NCI-H748 (cell line): ENCODE data around the gene CHAC2.
"Not testable (repeated sequence)": the region's sequence is repeated elsewhere in the genome, so short reads cannot be mapped to it uniquely, and the experiment has no call there.

Experiments
- DNase-seq: peaks from one replicate; lab custom pipeline; 2025; ENCODE audit not compliant: unreplicated experiment; lab: John Stamatoyannopoulos, UW

CHAC2 gene

DNA sequence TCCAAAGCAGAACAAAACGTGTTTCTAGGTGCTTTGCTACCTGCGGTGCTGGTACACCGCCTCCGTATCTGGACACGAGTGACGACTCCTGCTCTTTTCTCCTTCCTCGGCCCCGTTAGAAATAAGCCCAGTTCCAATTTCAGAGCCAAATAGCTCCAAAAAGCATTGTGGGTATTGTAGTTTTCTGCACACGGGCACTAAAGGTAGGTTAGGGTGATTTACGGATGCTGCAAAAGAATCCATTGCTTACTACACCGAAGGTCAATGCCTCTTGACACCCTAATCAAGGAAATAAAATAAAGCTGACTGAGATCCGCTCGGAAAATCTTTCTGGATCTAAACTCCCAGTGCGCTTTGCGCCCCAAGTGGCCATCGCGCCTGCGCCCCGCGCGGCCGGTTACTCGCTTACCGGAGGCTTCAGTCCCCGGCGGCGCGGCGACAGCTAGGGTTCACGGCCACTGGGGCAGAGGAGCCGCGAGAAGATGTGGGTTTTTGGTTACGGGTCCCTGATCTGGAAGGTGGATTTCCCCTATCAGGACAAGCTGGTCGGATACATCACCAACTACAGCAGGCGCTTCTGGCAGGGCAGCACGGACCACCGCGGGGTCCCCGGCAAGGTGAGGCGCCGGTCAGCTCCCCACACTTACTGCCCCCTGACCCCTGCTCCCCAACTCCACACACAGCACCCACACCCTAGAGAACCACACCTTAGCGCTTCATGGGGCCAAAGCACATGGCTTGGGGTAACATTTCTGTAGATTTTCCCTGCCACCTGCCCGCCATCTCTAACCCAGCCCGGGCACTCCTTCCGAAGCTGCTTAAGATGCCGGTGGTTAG, at the start of gene CHAC2:
Gene CHAC2 (plus strand): TSS at position 400 of the 837 bp plus-strand sequence. CDS start 83 bp downstream, at position 483.
- peak; percentile 80 for DNase-seq

DNA sequence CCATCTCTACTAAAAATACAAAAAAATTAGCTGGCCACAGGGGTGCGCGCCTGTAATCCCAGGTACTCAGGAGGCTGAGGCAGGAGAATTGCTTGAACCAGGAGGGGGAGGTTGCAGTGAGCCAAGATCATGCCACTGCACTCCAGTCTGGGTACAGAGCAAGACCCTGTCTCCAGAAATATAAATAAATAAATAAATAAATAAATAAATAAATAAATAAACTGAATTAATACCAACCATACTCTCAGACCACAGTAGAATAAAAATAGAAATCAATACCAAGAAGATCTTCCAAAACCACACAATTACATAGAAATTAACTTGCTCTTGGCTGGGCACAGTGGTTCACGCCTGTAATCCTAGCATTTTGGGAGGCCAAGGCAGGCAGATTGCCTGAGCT, 46.7 kb upstream of the CHAC2 start:
- not testable (repeated sequence) for DNase-seq

DNA sequence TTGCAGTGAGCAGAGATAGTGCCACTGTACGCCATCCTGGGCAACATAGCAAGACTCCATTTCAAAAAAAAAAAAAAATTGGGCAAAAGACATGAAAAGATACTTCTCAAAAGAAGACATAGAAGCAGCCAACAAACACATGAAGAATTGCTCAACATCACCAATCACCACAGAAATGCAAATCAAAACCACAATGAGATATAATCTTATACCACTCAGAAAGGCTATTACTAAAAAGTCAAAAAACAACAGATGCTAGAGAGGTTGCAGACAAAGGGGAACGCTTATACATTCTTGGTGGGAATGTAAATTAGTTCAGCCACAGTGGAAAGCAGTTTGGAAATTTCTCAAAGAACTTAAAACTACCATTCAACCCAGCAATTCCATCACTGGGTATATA, 43.1 kb upstream of the CHAC2 start:
- no peak for DNase-seq

DNA sequence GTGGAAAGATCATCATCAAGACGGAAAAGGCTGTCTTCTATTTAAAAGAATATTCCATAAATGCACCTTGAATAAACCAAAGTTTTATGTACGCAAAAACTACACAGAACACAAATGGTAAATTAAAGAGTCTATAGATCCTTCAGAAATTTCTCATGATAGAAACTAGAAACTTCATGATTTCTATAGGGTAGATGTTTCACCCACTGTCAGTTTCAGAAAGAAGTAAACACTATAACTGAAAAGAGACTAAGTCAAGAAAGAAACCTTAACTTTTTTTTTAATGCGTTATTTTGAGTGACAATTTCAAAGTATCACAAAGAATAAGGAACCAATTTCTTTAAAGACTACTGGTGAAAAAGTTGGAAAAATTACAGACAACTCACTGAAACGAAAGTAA, 41.9 kb upstream of the CHAC2 start:
- DNase-seq = no peak

DNA sequence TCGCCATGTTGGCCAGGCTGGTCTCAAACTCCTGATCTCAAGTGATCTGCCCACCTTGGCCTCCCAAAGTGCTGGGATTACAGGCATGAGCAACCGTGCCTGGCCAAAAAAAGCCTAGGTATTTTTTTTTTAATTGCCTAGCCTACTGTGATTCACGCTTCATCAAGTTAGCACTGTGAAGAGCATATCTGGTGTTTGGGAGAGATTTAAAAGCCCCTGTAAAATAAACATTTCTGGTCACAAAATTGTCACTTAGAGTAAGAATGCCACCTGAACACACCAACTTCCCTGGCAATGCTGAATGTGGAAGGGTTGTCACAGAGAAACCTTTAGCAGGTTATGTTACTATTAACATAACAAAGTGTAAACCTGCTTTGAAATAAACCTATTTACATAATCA, 39.7 kb upstream of the CHAC2 start:
- DNase-seq = no peak

DNA sequence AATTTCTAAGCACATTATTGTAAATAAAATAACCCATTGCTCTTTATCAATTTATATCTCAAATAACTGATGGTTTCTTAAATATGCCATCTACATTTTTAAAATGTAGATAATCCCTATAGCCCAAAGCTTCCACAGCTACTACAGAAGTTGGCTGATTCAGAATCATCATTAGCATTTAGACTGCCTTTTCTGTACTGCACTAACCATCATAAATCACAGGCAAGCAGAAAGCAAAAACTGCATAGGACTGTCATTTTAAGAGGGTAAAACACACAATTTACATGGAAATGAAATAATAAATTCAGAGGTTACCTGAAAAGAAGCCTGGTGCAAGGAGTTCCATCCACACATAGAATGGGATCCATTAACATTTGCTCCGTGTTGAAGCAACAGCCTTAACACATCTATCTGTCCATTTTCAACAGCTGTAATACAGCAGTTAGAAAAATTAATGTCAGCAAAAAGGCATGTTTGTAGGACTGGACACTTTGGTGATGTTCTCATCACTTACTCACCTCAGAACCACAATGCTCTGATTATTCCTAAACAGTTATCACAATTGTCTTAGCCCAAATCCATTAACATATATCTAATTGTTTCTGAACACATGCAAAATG, 38.4 kb upstream of the CHAC2 start:
- DNase-seq = no peak

DNA sequence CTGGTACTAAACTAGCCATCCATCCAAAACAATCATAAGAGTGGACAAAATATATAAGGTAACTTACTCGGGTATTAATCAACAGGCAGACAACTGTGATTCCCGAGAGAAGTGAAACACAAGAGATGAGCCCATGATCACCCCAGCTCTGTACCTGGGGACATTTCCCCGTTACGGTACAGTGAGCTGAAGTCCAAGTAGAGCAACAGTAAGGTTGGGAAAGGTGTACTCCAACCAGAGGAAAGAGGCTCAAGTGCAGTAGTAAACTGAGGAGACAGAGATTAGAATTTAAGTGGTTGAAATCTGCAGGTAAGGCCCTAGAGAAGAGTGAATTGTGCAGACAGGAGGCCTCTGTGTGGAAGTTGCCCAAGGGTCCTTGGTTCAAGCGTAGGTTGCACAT, 30.5 kb upstream of the CHAC2 start:
- no peak for DNase-seq

DNA sequence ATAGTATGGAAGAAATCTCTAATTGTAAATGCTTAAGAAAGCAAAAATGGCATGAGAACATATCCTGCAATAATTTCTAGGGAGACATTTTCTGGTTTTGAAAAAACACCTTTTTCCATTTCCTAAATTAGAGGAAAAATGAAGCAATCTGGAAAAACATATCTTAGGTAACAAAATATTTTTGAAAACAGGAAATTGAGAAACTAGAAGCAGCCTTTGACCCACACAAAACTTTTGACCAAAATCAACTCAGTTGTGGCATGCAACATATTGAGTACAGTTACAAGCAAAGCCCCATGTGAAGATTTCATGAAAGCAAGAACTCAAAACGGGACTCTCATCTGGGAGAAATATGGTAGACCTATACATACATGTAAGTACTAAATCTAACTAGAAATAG, 28.6 kb upstream of the CHAC2 start:
- peak; percentile 0 for DNase-seq

DNA sequence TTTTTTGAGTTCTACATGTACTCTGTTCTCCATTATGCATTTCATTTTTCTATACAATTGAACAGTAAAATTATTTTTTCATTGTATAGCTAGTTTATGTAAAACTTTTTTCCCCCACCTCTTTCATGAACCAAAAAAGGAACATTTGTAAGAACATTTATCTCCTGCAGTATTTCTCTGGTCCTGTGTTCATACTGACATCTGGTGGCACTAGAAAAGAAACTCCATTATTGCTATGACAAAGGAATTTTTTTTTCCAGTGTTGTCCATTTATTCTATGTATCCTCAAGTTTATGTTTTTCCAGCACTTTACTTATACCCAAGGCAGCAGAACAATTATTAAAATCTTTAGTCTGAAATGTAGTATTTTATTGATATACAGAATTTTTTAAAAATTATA, 27.4 kb upstream of the CHAC2 start:
- peak; percentile 9 for DNase-seq

DNA sequence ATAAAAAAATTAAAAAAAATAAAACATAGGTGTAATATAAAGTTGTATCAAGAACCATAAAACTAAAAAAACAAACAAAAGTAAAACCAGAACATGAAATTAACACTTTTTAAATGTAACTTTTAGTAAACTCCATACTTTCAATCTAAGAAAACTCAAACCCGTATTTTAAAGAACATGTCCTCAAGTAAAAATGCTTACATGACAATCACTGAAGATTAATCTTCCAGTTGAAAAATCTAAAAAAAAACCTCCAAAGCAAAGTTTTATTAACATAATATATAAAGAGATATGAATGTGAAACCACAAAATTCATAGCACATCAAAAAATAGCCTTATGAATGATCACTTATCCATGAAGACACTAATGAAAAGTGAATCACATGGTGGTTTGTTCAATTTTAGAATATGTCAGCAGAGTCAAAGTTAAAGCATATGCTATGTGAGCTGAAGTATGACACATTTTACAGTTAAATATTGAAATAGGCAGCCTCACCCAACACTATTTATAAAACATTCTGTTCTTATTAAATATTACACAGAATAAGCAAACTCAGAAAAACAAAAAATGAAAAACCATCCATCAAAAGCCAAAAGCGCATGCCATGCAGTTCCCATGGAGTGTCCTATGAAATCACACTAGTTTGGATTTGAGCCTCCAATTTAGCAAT, 23.1 kb upstream of the CHAC2 start:
- DNase-seq = no peak

DNA sequence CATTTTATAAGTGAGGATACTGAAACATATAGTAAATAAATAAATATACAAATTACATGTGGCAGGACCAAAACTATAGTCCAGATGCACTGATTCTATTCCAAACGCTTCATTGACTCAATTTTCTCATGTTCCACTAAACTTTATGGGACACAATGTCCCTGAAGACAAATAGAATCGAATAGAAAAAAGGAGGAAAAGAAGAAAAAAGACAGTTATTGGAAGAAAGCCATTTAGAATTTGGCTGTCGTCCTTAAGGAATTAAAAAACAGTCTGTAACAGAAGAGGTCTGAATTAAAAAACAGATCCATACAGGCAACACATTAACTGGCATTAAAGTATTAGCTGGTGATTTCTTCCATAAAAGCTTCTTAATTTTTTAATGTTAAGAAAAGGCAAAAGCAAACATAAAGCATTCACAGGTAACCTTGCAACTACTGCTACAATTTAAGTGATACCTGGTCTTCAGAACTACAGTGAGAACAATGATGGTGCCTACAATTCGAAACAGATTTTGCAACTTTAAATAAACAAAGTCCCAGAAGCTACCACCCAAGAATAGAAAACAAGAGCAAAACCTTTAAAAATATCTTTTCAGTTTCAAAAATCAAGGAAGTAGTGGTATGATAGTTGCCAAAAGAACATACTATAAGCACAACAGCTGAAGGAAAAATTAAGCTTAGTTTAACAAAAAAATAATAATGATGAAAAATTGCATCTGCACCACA, 17.4 kb upstream of the CHAC2 start:
- DNase-seq = no peak

DNA sequence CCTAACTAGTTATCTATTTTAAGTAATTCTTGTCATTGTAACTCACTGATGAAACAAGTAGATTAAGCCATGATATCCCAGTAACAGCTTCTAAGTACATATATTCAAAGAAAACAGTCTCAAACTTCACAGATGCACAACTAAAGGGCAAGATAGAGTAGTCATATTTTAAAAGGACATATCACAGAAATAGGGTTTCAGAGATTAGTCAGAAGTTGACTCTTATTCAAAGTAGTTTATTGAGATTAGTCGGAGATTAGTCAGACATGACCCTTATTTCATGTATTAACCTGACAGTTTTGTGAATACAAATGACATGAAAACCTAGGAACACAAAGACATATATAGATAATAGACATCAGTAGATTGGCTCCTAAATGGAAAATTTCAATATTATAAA, 15.9 kb upstream of the CHAC2 start:
- DNase-seq = no peak

DNA sequence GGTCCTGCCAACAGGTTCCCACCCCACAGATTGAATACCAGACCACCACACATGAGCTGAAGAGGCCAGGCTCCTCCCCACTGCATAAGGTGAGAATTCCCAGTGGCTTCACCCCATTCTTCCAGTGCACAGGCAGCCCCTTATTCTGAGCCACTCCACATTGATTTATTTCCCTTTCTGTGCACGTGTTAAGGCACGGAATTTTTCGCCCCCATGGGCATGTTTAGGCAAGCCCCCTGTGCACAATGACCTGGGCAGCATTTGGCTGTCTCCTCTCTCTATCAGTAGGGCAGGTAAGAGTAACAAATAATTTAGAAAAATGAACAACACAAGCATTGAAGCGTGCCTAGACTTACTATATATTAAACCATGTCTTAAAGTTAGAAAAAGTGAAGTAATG, 15.2 kb upstream of the CHAC2 start:
- no peak for DNase-seq

DNA sequence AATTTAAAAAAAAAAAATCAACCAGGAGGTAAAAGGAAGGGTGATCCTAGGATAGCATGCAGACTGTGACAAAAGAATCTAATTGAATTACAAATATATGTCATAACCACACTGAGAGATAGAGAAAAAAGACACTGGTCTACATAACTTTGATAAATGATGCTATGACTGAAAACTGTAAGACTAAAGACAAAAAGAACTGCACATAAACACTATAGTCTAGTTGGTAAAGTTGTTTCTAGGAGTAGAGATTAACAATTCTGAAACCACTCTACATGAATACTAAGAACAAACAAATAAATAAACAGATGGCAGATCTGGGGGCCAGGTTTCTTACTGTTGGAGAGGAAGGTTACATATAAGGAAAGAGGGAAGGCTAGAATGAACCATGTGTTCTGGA, 14.6 kb upstream of the CHAC2 start:
- DNase-seq = no peak

DNA sequence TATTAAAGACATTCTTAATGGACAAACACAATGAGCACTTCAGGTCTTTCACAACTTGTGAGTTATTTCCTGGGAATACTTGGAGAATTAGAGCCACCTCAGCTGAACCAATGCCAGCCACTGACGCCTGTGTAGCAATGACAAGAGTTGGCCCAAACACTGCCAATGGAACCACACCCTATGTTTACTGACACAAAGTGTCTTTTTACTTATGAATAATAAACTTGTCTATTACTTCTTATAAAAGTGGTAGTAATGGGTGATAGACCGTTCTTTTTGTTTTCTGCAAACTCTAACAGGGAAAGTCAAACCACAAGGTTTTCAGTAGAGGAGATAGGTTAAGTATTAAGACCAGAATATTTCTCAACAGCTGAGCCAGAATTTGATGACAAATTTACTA, 12.5 kb upstream of the CHAC2 start:
- no peak for DNase-seq

DNA sequence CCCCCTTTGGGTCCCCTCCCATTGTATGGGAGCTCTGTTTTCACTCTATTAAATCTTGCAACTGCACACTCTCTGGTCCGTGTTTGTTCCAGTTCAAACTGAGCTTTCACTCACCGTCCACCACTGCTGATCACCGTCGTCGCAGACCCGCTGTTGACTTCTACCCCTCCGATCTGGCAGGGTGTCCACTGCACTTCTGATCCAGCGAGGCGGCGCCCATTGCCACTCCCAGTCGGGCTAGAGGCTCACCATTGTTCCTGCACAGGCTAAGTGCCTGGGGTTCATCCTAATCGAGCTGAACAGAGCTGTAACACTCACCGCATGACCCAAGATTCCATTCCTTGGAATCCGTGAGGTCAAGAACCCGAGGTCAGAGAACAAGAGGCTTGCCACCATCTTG, 11.0 kb upstream of the CHAC2 start:
- no peak for DNase-seq

DNA sequence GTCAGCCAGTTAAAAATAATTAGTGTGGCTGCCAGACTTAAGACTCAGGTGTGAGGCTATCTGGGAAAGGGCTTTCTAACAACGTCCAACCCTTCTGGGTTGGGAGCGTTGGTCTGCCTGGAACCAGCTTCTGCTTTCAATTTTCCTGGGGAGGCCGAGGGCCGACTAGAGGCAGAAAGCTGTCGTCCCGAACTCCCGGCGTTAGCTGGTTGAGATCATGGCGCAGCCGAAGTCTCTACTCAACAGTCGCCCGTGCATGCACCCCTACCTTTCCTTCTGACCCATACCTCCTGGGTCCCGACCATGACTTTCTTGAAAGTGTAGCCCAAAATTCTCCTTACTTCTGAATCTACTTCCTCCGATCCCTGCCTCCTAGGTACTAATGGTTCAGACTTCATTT, 10.4 kb upstream of the CHAC2 start:
- DNase-seq = not testable (repeated sequence)

DNA sequence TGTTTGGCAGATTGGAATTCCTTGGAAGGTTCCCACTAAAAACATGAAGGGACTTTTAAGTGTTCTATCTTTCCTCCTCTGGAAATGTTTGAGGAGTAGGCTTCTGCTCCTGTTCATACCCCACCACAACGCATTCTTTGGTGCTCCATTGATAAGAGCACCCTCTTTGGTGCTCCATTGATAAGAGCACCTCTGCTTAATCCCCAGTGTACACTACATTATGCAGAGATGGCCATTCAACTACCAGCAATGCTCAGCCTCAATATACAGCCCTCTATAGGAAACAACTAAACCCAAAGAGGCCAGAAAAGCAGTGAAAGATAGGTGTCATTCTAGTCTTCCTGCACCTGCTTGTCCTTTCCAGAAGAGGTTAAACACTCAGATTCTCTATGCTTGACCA, 1.8 kb upstream of the CHAC2 start:
- no peak for DNase-seq

DNA sequence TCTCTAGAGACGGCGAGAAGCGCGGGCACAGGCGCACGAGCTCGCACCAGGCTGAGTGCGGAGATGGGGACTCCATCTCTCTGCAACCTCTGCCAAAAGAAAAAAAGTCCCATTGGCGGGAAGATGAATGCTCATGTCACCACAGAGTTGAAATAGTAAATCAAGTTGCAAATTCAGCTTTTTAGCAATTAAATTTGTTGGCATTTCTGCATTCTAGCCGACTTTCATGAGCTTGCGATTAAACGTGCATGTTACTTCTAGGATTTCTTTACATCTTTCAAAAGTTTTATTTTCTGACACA, 588 bp downstream of the CHAC2 start:
- DNase-seq = peak; percentile 54

DNA sequence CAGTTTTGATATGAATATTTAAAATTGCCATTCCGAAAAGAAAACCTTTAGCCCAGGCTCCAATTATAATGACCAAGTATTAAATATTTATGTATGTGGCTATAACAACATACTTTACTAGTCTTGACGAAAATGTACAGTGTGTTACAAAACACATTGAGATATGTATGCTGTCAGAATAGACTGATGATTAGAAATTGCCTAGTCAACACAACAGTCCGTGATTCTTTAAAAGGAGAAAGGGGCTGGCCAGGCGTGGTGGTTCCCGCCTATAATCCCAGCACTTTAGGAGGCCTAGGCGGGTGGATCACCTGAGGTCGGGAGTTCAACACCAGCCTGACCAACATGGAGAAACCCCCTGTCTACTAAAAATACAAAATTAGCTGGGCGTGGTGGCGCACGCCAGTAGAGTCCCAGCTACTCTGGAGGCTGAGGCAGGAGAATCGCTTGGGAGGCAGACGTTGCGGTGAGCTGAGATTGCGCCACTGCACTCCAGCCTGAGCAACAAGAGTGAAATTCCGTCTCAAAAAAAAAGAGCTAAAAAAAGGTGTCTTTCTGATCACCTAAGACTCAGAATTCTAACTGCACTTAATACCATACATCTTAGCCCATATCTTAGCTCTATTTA, 1.8 kb downstream of the CHAC2 start:
- DNase-seq = no peak

DNA sequence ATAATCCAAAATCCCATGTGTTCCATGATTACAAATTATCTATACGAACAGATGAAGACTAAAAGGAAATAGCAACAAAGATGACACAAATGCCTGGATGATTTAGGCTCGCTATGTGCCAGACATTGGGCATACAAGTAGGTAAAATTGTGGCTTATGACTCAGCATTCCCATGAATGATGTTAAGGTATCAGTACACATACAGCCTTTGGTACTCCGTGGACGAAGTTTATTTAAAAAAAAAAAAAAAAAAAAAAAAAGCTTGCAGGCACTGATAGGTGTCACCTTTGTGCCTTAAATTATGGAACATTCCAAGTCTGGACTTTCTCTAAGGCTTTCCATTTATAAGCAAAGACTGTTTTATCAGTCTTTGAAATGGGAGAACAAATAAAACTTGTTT, 2.7 kb downstream of the CHAC2 start:
- DNase-seq = no peak
